Midbrain (tissue), 1 donor: ENCODE measurements around the gene ANKFN1.

Source experiments
- DNase-seq: peaks from one replicate; lab custom pipeline; 2025; lab: John Stamatoyannopoulos, UW

Gene ANKFN1

DNA sequence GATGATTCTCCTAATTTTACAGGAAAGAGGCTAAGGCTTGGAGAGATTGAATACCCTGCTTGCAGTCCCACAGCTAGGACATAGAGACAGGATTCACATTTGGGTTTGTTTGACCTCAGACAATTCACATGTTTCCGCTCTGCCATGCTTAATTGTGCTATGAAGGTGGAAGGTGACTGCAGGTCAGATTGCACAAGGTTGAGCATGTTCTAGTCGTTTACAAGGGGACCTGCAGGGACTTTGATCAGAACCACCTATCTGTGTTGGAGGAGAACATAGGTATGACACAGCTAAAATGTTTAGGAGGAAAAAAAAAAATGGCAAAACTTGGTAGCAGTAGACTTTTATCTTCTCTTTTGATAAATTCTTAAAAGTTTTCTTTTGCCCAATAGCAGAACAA, 4.9 kb upstream of the ANKFN1 start:
- no peak for DNase-seq

DNA sequence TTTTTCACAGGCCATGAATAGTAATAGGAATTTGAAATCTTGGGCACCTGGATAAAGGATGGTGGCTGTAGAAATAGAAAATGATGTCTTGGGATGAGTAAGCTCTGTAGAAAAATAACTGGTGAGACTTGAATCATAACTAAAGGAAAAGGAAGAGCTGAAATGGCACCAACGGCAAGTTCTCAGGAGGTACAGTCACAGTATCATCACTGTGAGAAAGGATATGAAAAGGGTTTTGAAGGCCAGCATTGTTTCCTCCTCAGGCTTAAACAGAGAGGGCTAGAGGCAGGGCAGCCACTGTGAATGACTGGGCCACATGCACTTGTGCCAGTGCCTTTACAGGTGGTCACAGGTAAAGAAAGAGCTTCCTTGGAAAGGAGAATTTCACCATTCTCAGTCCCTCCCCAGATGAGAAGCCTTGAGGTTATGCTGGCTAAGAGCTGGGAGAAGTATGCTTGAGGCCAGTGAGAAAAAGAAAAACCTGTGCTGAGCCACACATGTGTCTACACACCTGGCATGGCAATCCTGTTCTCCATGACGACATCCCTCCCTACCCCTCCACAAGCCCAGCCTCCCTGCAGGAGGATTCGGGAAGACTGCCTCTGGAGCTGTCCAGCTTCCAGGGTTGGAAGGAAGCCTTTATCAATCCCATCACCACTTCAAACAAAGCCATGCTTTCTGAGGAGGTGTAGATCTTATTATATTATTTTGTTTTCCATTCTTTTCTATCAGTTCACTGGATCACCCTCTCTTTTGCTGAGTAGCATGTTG, 3.8 kb upstream of the ANKFN1 start:
- DNase-seq, result no peak

DNA sequence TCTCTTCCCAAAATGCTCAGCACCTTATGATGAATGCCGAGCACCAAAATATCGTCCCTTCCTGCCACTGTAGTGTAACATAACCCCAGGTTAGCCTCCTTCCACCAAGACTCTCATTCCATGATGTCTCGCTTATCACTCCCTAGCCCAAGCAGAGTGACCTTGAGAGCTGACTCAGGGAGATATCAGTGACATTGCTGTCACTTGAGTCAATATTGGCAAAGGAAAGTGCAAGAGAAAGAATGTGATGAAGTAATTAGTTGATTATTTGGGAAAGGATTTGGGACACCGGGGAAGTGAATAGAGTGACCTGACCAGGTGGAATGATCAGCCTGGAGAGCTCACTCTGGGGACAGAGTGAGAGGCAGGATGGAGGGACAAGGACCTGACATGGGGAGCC, 2.6 kb upstream of the ANKFN1 start:
- DNase-seq, result no peak

- no peak for DNase-seq
Measured at GRCh38 chr17:56157845-56158244, 4.6 kb downstream of the ANKFN1 start.

DNA sequence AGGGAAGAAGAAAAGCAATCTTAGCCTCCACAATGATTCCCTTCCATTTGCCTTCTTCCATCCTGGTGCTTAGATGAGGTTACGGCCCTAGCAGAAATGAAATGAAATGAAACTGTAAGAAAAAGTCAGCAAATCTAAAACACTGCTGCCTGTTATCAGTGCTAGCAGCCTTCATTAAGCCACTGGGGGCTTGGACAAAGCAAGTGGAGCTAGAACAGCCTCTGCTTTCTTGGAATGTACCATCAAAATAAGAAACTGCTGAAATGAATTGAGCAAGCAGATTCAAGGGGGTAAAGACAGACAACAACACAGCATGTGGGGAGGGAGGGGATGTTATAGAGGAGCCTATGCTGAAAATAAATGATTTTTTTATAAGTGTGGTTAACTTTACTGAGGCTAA, 5.1 kb downstream of the ANKFN1 start:
- no peak for DNase-seq

DNA sequence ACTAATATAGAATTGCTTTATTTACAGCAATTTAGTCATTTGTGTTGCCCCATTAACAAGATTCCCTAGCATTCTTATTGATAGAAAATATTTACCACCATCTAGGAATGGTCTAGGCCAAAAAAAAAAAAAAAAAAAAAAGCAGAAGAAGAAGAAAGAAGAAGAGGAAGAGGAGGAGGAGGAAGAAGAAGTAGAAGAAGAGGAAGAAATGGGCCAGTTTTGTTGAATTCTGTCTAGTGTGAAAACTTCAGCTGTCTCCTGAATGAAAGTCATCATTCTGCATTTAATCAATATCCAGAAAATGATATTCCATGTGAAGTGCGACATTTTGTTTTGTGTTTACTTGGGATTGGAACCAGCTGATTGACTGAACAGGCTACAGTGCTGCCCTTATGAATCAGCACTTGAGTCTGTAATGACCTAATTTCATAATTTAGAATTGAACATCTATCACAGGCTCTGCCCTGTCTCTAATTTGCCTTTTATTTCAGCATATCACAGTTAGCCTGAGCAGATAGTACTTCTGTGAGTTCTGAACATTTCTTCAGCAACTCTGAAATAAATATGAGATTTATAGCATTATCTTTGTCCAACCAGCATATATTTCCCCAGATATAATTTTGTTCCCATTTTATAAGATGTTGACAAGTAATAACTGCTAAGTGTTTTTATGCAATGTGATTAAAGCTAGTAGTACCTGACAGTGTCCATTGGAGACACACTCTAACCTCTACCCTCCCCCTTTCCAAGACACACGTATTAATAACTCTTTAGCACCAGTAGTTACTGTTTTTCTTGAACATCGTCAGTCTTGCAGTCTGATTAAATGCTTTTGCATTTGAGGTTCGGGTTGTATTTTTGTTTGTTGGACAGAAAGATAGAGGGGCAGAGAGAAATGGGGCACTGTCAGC, 5.9 kb downstream of the ANKFN1 start:
- DNase-seq, result no peak

DNA sequence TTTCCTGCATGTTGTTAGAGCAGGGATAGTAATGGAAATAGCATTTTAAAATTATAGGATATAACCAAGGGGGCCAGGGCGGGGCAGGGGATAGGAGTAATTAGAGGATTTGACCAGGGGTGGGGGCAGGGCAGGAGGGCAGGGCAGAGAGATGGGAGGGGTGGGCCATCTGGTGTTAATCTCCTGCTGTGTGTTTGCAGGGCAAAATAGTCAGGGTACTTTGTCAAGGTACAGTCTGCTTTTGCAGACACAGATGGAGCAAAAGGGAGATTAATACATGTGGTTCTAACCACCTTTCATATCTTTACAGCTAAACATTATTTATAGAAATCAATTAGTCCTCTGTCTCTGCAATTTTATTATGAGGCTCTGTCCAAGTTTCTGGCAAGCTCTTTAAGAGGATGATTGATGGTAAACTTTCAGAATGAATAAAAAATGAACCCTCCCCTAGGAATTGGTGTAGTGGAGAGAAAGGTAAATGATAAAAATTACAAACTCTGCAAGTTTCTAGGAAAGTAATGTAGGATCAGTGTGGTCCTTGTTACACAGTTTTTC, 6.6 kb downstream of the ANKFN1 start:
- DNase-seq, result no peak

GRCh38 chr17:56160422-56160821, 7.1 kb downstream of the ANKFN1 start:
- DNase-seq, result no peak

- no peak for DNase-seq
Measured at GRCh38 chr17:56165072-56165641, 11.9 kb downstream of the ANKFN1 start.

DNA sequence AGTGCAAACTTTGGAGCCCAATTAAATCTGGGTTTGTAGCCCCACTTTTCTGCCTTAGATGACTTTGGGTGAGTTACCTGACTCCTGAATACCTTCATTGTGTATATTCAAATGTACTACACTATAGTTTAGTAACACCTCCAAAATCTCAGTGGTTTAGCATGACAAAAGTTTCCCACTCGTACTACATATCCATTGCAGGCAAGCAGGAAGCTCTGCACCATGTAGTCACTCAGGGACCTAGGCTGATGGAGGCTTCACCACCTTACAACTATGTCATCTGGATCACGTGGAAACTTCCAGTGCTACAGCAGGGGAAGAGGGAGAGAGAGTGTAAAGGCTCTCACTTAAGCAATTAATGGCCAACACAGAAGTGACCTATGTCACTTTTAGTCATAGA, 14.2 kb downstream of the ANKFN1 start:
- no peak for DNase-seq

GRCh38 chr17:56169621-56170020, 16.3 kb downstream of the ANKFN1 start:
- no peak for DNase-seq

- DNase-seq, result no peak
Measured at GRCh38 chr17:56171186-56171959, 18.1 kb downstream of the ANKFN1 start.

DNA sequence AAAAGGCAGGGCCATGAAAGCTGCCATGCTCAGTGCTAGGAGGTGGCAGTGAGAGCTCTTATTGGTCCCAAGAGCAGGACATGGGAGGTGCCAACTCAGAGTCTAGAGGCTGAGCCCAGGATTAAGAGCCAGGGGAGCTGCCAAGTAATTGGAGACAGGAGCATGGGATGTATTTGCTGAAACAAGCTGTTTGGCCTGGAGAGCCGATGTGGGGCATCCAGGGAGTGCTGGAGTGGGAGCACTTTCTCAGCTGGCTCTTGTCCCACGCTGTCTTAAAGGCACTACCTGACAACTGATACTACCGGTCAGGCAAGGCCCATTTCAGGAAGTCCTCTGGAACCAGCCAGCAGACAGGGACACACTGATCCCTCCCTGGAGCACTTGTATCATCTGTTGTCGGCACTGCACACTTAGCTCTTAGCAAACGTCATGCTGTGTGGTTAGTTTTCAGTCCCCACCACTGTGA, 19.3 kb downstream of the ANKFN1 start:
- peak; percentile 36 for DNase-seq

DNA sequence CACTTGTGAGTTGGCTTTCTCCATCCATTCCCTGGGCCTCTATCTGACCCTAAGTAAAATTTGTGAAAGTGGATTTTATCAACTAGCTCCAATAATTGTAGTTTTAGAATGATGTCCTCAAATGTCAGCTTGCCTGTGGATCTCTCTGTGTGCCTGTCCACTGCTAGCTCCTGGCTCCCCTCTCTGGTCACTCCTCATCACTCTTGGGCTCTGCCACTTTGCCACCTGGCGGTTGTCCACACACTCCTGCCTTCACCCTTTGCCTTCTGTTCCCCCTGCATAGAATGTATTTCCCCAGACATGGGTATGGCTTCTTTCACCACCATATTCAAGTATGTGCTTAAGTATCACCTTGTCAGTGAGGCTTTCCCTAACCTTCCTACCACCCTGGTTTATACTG, 19.8 kb downstream of the ANKFN1 start:
- no peak for DNase-seq

DNA sequence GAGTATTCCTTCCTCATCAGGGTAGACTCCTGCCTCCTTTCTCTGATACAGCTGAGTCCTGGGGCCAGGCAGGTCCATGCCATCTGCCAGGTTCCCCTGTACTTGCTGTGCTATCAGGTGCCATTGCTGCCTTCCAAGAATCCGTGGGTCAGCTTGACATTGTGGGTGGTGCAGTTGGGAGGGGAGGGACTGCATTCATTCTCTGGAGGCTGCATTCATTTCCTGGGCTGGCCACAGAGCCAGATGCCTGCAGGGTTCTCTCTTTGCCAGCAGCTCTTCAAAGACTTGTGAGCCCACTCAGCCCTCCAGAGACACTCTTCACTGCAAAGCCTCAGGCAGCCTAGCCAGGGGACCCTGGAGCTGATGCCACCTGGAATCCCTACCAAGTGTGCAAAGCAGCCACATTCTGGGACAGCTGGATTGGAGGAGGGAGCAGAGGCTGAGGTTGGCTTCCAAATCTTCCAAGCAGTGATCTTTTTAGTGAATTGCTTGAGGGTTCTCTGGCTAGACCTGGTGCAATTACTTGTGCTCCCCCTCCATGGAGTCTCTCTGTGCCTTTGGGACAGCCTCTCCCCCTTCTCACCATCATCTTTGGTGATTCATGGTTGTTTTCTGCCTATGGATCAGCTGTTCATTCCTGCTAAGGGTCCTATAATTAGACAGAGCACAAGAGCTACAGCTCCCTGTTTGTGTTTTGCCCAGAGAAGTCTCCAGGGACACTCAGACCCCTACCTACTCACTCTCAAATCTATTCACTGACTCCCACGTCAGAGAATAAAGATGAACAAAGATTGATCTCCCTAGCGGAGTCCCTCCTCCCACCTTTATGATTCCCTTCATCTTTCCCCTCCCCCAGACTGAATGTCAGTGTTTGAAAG, 20.9 kb downstream of the ANKFN1 start:
- DNase-seq, result no peak

GRCh38 chr17:56175299-56175955, 22.2 kb downstream of the ANKFN1 start:
- no peak for DNase-seq

- DNase-seq, result no peak
Measured at GRCh38 chr17:56176091-56176490, 22.8 kb downstream of the ANKFN1 start.

GRCh38 chr17:56177361-56177760, 24.1 kb downstream of the ANKFN1 start:
- no peak for DNase-seq

- no peak for DNase-seq
Measured at GRCh38 chr17:56178203-56178602, 24.9 kb downstream of the ANKFN1 start.

DNA sequence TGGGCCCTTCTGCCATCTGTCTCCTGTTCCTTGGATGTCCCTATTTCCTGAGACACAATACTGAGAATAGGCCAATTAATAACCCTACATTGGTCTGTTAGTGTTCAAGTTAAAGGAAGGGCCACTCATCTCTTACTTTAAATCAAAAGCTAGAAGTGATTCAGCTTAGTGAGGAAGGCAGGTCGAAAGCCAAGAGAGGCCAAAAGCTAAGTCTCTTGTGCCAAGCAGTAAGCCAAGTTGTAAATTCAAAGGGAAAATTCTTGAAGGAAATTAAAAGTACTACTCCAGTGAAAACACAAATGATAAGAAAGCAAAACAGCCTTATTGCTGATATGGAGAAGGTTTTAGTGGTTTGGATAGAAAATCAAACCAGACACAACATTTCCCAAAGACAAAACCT, 28.8 kb downstream of the ANKFN1 start:
- no peak for DNase-seq
